HL-60/S4 treated with retinoic acid at 250 ng/mL for 4 days and 3 days (cell line): ENCODE measurements around the gene ZBTB21.
"Not testable (repeated sequence)": the region's sequence is repeated elsewhere in the genome, so short reads cannot be mapped to it uniquely, and the experiment has no call there.

Source experiments
- in situ Hi-C: fragments of 300-500 bp; cut with MboI; formaldehyde crosslinking; loops from 2 replicates; pipeline ENCODE4 v1.7.0; 2022; ENCODE audit warnings: low sequenced_read_pairs

ZBTB21 gene

GRCh38 chr21:41971891-41972290 lies 38.3 kb downstream of the ZBTB21 start:
- in situ Hi-C loops: no loop called here

GRCh38 chr21:41970751-41971653 lies 39.2 kb downstream of the ZBTB21 start:
- in situ Hi-C loops: no loop called here

GRCh38 chr21:41970106-41970391 lies 40.1 kb downstream of the ZBTB21 start:
- in situ Hi-C loops: no loop called here

- in situ Hi-C loops: no loop called here
Observed at GRCh38 chr21:41967708-41968107, 42.5 kb downstream of the ZBTB21 start.

- in situ Hi-C loops: no loop called here
Observed at GRCh38 chr21:41966872-41967621, 43.1 kb downstream of the ZBTB21 start.

GRCh38 chr21:41966041-41966833 lies 43.9 kb downstream of the ZBTB21 start:
- in situ Hi-C loops: no loop called here

- in situ Hi-C loops: no loop called here
Observed at GRCh38 chr21:41965461-41966013, 44.6 kb downstream of the ZBTB21 start.

GRCh38 chr21:41965045-41965444 lies 45.1 kb downstream of the ZBTB21 start:
- in situ Hi-C loops: no loop called here

- in situ Hi-C loops: no loop called here
Observed at GRCh38 chr21:41964171-41964570, 46.0 kb downstream of the ZBTB21 start.

GRCh38 chr21:41962425-41962966 lies 47.7 kb downstream of the ZBTB21 start:
- in situ Hi-C loops: no loop called here

GRCh38 chr21:41961753-41962152 lies 48.4 kb downstream of the ZBTB21 start:
- in situ Hi-C loops: no loop called here

GRCh38 chr21:41961282-41961701 lies 48.9 kb downstream of the ZBTB21 start:
- in situ Hi-C loops: no loop called here

GRCh38 chr21:41960386-41960785 lies 49.8 kb downstream of the ZBTB21 start:
- in situ Hi-C loops: no loop called here

- in situ Hi-C loops: not testable (repeated sequence)
Observed at GRCh38 chr21:41959697-41960096, 50.5 kb downstream of the ZBTB21 start.

GRCh38 chr21:41958886-41959563 lies 51.1 kb downstream of the ZBTB21 start:
- in situ Hi-C loops: no loop called here

GRCh38 chr21:41957991-41958766 lies 52.0 kb downstream of the ZBTB21 start:
- in situ Hi-C loops: no loop called here

GRCh38 chr21:41956926-41957729 lies 53.0 kb downstream of the ZBTB21 start:
- in situ Hi-C loops: no loop called here

- in situ Hi-C loops: no loop called here
Observed at GRCh38 chr21:41955516-41955915, 54.6 kb downstream of the ZBTB21 start.
